GM21529 (cell line): ENCODE measurements around the gene PLAGL2.

Source experiments
- ATAC-seq: cut with Tn5 transposase; IDR thresholded peaks from one replicate; pipeline ENCODE4 v1.9.1; 2021; ENCODE audit not compliant: unreplicated experiment

PLAGL2 gene

GRCh38 chr20:32152421-32153155 lies 55.0 kb downstream of the PLAGL2 start:
- no peak for ATAC-seq

DNA sequence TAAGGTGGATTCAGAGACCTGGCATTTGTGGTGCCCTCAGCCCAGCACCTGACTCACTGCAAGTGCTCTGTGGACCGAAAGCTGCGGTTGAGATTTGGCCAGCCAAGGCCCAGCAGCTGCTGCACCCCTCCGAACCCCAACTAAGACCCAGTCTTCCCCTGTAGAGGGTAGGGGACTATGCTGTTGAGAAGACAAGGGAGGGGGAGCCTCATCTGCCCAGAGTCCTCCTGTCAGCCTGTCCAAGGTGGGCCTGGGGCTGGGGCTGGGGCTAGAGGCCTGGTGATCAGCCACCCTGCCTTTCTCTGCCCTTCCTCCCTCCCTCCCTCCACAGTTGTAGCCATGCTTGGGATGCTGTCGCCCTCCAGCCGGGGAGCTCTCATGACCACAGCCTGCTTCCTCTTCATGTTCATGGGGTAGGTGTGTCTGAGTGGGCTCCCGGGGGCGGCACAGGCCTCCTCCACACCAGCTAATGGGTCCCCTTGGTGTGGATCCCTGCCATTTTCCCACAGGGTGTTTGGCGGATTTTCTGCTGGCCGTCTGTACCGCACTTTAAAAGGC lies 57.2 kb downstream of the PLAGL2 start:
- ATAC-seq: no peak

DNA sequence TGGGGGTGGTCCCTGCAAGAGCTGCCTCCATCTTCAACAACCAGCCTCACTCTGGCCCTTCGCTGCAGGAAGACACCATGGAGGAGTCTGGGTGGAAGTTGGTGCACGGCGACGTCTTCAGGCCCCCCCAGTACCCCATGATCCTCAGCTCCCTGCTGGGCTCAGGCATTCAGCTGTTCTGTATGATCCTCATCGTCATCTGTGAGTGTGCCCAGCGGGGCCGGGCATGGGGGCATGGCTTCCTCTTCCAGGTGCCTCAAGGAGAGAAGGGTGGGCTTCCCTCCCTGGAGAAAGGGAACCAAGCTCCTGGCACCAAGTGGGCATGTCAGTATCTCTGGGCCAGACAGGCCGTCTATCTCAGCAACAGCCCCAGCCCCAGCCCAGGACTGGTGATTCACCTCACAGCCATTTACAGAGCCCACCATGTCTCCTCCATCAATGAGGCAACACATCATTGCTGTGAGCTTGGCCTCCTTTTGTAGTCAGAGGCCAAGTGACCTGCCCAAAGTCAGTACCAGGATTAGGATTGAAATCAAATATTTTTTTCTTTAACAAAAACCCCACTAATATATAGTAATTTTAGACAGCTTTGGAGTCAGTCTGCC lies 57.9 kb downstream of the PLAGL2 start:
- no peak for ATAC-seq

DNA sequence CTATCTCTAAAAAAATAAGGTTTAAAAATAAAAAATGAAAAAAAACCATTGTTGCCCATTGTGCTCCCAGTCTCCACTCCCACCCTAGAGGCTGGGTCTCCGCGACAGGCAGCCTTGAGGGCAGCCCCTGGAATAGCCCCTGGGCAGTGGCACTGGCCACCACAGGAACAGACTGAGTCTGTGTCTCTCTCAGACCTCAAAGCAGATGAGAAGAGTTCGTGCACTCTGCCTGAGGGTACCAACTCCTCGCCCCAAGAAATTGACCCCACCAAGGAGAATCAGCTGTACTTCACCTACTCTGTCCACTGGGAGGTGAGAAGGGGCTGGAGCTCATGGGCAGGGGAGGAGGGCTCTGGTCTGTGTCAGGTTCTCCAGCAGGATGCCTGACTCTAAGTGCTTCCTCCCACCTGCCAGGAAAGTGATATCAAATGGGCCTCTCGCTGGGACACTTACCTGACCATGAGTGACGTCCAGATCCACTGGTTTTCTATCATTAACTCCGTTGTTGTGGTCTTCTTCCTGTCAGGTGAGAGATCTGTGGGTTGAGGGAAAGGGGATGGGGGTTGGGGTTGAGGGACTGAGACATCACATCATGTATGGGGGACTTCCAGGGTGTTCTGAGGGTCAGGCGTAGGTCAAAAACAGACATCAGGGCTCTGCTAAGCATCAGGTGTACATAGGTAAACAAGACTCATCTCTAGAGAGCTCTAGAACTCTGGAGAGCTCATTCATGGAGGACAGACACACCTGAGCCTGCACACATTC lies 62.5 kb downstream of the PLAGL2 start:
- no peak for ATAC-seq

GRCh38 chr20:32142991-32143390 lies 64.6 kb downstream of the PLAGL2 start:
- no peak for ATAC-seq
